ENCODE data around the gene RAD51B.
A peak's percentile ranks its signal among the peaks of the same experiment; 100 is the strongest.
"Not testable (repeated sequence)": the region's sequence is repeated elsewhere in the genome, so short reads cannot be mapped to it uniquely, and the experiment has no call there.

RAD51B gene

GRCh38 chr14:67965696-67966095 lies 146.1 kb downstream of the RAD51B start:
- no peak for TF ChIP-seq CTCF (IDR thresholded peaks at IDR 0.05; ENCODE audit: unreplicated experiment in 3 of 3)
- H3K27ac Mint-ChIP-seq = peak overlapping the region in 2 of 3 experiments; percentile 44 to 95
- H3K4me1 Mint-ChIP-seq = peaks cover 53% of the 10 kb centered on the region
- H3K9me3 Mint-ChIP-seq = peaks cover 10% of the 10 kb centered on the region
- peaks cover 25% of the 10 kb centered on the region for H3K36me3 Mint-ChIP-seq (ENCODE audit: low read depth)
- H3K4me3 Mint-ChIP-seq = no peak overlapping the region
- H3K27me3 Mint-ChIP-seq (ENCODE audit: low read depth) = no peaks in the 10 kb centered on the region

GRCh38 chr14:67967206-67967605 lies 147.6 kb downstream of the RAD51B start:
- TF ChIP-seq CTCF (IDR thresholded peaks at IDR 0.05; ENCODE audit: unreplicated experiment in 3 of 3) = no peak
- Mint-ChIP-seq H3K36me3 (ENCODE audit: low read depth) (peaks cover 25% of the 10 kb centered on the region), H3K9me3 (peaks cover 10% of the 10 kb centered on the region), H3K27me3 (ENCODE audit: low read depth) (no peaks in the 10 kb centered on the region), H3K4me1 (peaks cover 51% of the 10 kb centered on the region), H3K4me3 (no peak overlapping the region), H3K27ac (peak overlapping the region in 1 of 3 experiments; percentile 67)

GRCh38 chr14:67967970-67968369 lies 148.4 kb downstream of the RAD51B start:
- Mint-ChIP-seq H3K4me1 (peaks cover 52% of the 10 kb centered on the region), H3K36me3 (ENCODE audit: low read depth) (peaks cover 25% of the 10 kb centered on the region)
- H3K9me3 Mint-ChIP-seq; H3K4me3 Mint-ChIP-seq; H3K27ac Mint-ChIP-seq; H3K27me3 Mint-ChIP-seq (ENCODE audit: low read depth): not testable (repeated sequence)

GRCh38 chr14:67970923-67971322 lies 151.3 kb downstream of the RAD51B start:
- no peak for TF ChIP-seq CTCF (IDR thresholded peaks at IDR 0.05; ENCODE audit: unreplicated experiment in 3 of 3)
- Mint-ChIP-seq H3K9me3 (peaks cover 10% of the 10 kb centered on the region), H3K27me3 (ENCODE audit: low read depth) (no peaks in the 10 kb centered on the region), H3K27ac (peak overlapping the region in 1 of 3 experiments; percentile 43), H3K36me3 (ENCODE audit: low read depth) (peaks cover 25% of the 10 kb centered on the region), H3K4me1 (peaks cover 46% of the 10 kb centered on the region), H3K4me3 (no peak overlapping the region)

- Mint-ChIP-seq H3K36me3 (ENCODE audit: low read depth) (peaks cover 19% of the 10 kb centered on the region), H3K27ac (peak overlapping the region in 2 of 3 experiments; percentile 56 to 59), H3K9me3 (peaks cover 5% of the 10 kb centered on the region)
These were observed 152.3 kb downstream of the RAD51B start for GRCh38 chr14:67971627-67972625.

More at GRCh38 chr14:67971627-67972625, 152.3 kb downstream of the RAD51B start:
- Mint-ChIP-seq H3K4me3 (no peak overlapping the region), H3K27me3 (ENCODE audit: low read depth) (no peaks in the 10 kb centered on the region), H3K4me1 (peaks cover 42% of the 10 kb centered on the region)
- TF ChIP-seq CTCF (IDR thresholded peaks at IDR 0.05; ENCODE audit: unreplicated experiment in 3 of 3) = no peak

Measured in nephron (organoid).